ENCODE data around the gene TMEM121. TPM values are rescaled to one million over a fixed set of nuclear protein-coding genes. Genes with fewer than 3 reads are reported as not detected.

Gene TMEM121
- total RNA-seq, 1 donor from 2014 or later: 1.5 TPM

GRCh38 chr14:105503296-105503640 is 23.1 kb upstream of the TMEM121 start:
- Histone ChIP-seq H3K9me3 (no peaks in the 10 kb centered on the region), H3K4me3 (no peak overlapping the region), H3K27me3 (peaks cover 6% of the 10 kb centered on the region), H3K27ac (no peak overlapping the region), H3K36me3 (no peaks in the 10 kb centered on the region), H3K4me1 (no peaks in the 10 kb centered on the region)
- no peak for ATAC-seq
- TF ChIP-seq CTCF (IDR thresholded peaks at IDR 0.05): no peak
- DNase-seq: peak; percentile 23
- intact Hi-C loops (cut with DNase I): no loop called here

DNA sequence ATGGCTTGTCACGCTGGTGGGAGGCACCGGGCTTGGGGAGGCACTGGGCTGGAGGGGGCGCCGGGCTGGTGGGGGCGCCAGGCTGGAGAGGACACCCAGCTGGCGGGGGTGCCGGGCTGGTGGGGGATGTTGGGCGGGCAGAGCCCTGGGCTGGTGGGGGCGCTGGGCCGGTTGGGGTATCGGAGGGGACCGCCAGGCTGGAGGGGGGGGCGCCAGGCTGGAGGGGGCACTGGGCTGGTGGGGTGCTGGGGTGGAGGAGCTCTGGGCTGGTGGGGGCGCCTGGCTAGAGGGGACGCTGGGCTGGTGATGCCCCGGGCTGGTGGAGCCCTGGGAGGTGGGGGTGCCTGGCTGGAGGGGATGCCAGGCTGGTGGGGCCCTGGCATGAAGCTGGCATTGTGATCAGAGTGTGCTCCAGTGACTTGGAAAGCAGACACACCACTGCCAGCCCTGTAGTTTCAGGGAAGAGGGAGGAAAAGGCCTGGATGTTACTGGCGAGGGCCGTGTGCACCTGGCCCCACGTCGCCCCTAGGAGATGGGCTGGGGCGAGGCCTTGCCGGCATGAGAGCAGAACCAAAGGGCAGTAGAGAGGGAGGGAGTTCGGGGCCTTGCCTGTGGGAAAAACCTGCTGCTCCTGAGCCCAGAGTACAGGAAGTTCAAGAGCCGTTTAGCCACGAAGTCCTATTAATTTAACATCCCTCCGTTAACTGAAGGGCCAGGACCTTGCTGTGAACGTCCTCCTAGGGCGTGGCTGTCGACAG is 22.3 kb upstream of the TMEM121 start:
- DNase-seq (peak; percentile 58), ATAC-seq (no peak)
- Histone ChIP-seq H3K36me3 (no peaks in the 10 kb centered on the region), H3K4me3 (no peak overlapping the region), H3K9me3 (no peaks in the 10 kb centered on the region), H3K27me3 (peaks cover 14% of the 10 kb centered on the region), H3K27ac (no peak overlapping the region), H3K4me1 (no peaks in the 10 kb centered on the region)
- intact Hi-C loops (cut with DNase I): no loop called here
- no peak for TF ChIP-seq CTCF (IDR thresholded peaks at IDR 0.05)

- Histone ChIP-seq H3K4me1 (no peaks in the 10 kb centered on the region), H3K36me3 (no peaks in the 10 kb centered on the region), H3K27me3 (peaks cover 23% of the 10 kb centered on the region), H3K4me3 (no peak overlapping the region), H3K27ac (no peak overlapping the region), H3K9me3 (no peaks in the 10 kb centered on the region)
- TF ChIP-seq CTCF (IDR thresholded peaks at IDR 0.05): no peak
- intact Hi-C loops (cut with DNase I): no loop called here
- DNase-seq (peak; percentile 57), ATAC-seq (no peak)
These were observed 21.3 kb upstream of the TMEM121 start for GRCh38 chr14:105505101-105505500.

- Histone ChIP-seq H3K4me1 (no peaks in the 10 kb centered on the region), H3K36me3 (no peaks in the 10 kb centered on the region), H3K9me3 (no peaks in the 10 kb centered on the region), H3K27me3 (peaks cover 32% of the 10 kb centered on the region), H3K4me3 (no peak overlapping the region), H3K27ac (no peak overlapping the region)
- DNase-seq (peak; percentile 23), ATAC-seq (no peak)
- no peak for TF ChIP-seq CTCF (IDR thresholded peaks at IDR 0.05)
- intact Hi-C loops (cut with DNase I): no loop called here
These were observed 19.1 kb upstream of the TMEM121 start for GRCh38 chr14:105507247-105507646.

- H3K4me1 ChIP-seq: no peaks in the 10 kb centered on the region
- ATAC-seq: no peak
- intact Hi-C loops (cut with DNase I): no loop called here
- H3K4me3 ChIP-seq: no peak overlapping the region
- DNase-seq: peak; percentile 46
- H3K27ac ChIP-seq: no peak overlapping the region
- no peaks in the 10 kb centered on the region for H3K36me3 ChIP-seq
- peaks cover 35% of the 10 kb centered on the region for H3K27me3 ChIP-seq
- H3K9me3 ChIP-seq: no peaks in the 10 kb centered on the region
- no peak for TF ChIP-seq CTCF (IDR thresholded peaks at IDR 0.05)
These were observed 18.3 kb upstream of the TMEM121 start for GRCh38 chr14:105508069-105508468.

GRCh38 chr14:105508601-105509000 is 17.8 kb upstream of the TMEM121 start:
- peaks cover 35% of the 10 kb centered on the region for H3K27me3 ChIP-seq
- peak; percentile 36 for DNase-seq
- no peaks in the 10 kb centered on the region for H3K36me3 ChIP-seq
- no peak for TF ChIP-seq CTCF (IDR thresholded peaks at IDR 0.05)
- H3K4me1 ChIP-seq: no peaks in the 10 kb centered on the region
- intact Hi-C loops (cut with DNase I): no loop called here
- ATAC-seq: no peak
- no peak overlapping the region for H3K4me3 ChIP-seq
- no peaks in the 10 kb centered on the region for H3K9me3 ChIP-seq
- H3K27ac ChIP-seq: no peak overlapping the region

Measured in upper lobe of right lung (tissue), 1 donor.